ENCODE measurements around the gene CDK5R2. TPM values are rescaled to one million over a fixed set of nuclear protein-coding genes. Genes with fewer than 3 reads are reported as not detected.

Gene CDK5R2
- total RNA-seq (2014; rRNA removed; shearing (Covaris generic)) (not detected in 2 replicates), polyA plus RNA-seq (2016; fragmentation: Nextera tagmentation; extraction: Ambion mirVana) (not detected in 2 replicates)

- Histone ChIP-seq H3K9me2 (ENCODE audit: insufficient read depth) (no peaks in the 10 kb centered on the region), H3K79me2 (ENCODE audit: insufficient read depth) (no peaks in the 10 kb centered on the region), H3F3A (ENCODE audit: insufficient read depth) (no peaks in the 10 kb centered on the region; the same call in 1 of the 2 replicates), H3K4me3 (peak within 1 kb of the TSS; percentile 69), H2AFZ (peak within 1 kb of the TSS; percentile 63), H3K9me3 (ENCODE audit: low read depth) (no peaks in the 10 kb centered on the region), H4K20me1 (ENCODE audit: insufficient read depth) (no peaks in the 10 kb centered on the region), H3K9ac (no peak within 1 kb of the TSS), H3K4me2 (ENCODE audit: unreplicated experiment) (peak within 1 kb of the TSS; percentile 80), H3K4me1 (ENCODE audit: insufficient read depth) (no peaks in the 10 kb centered on the region), H3K36me3 (ENCODE audit: low read depth) (no peaks in the 10 kb centered on the region), H3K27me3 (replicated peaks; ENCODE audit: insufficient read depth) (peaks cover 44% of the 10 kb centered on the region), H3K27ac (no peak within 1 kb of the TSS)
- no peak for TF ChIP-seq EZH2phosphoT487 (IDR thresholded peaks at IDR 0.05; ENCODE audit: insufficient read depth, low read depth)
- no peak for TF ChIP-seq EZH2 (IDR thresholded peaks at IDR 0.05; ENCODE audit: insufficient read depth, poor library complexity, severe bottlenecking)
- 4 to 6% methylated on average over 21 to 34 of the region's 37 CpGs for WGBS, 2 experiments (ENCODE audit: low coverage in 1 of 2, low lambda C conversion rate in 2 of 2, missing lambda C conversion rate in 2 of 2)
- in situ Hi-C loops (cut with MboI): no loop called here
- DNase-seq: peak; percentile 85
Measured at GRCh38 chr2:218959141-218959731, at the start of gene CDK5R2. CDK5R2 (plus strand) TSS chr2:218959666; CDS start chr2:218959821, 155 bp downstream.

- Histone ChIP-seq H4K20me1 (ENCODE audit: insufficient read depth) (no peaks in the 10 kb centered on the region), H3K36me3 (ENCODE audit: low read depth) (no peaks in the 10 kb centered on the region), H3K4me2 (ENCODE audit: unreplicated experiment) (no peak overlapping the region), H3K27me3 (replicated peaks; ENCODE audit: insufficient read depth) (no peaks in the 10 kb centered on the region), H3K4me1 (ENCODE audit: insufficient read depth) (no peaks in the 10 kb centered on the region), H2AFZ (no peak overlapping the region), H3K9me3 (ENCODE audit: low read depth) (no peaks in the 10 kb centered on the region), H3K4me3 (no peak overlapping the region), H3K27ac (no peak overlapping the region), H3K79me2 (ENCODE audit: insufficient read depth) (no peaks in the 10 kb centered on the region), H3K9me2 (ENCODE audit: insufficient read depth) (no peaks in the 10 kb centered on the region), H3K9ac (no peak overlapping the region), H3F3A (ENCODE audit: insufficient read depth) (0 out of 2 replicates have a peak, but pooled peaks cover 6% of the 10 kb centered on the region)
- in situ Hi-C loops (cut with MboI): no loop called here
- WGBS, 2 experiments (ENCODE audit: low coverage in 1 of 2, low lambda C conversion rate in 2 of 2, missing lambda C conversion rate in 2 of 2): 92 to 96% methylated on average over 6 of the region's 6 CpGs
- DNase-seq: no peak
- TF ChIP-seq EZH2phosphoT487 (IDR thresholded peaks at IDR 0.05; ENCODE audit: insufficient read depth, low read depth) (no peak), EZH2 (IDR thresholded peaks at IDR 0.05; ENCODE audit: insufficient read depth, poor library complexity, severe bottlenecking) (no peak)
Measured at GRCh38 chr2:218910741-218911140, 48.7 kb upstream of the CDK5R2 start.

GRCh38 chr2:218920504-218920903, 39.0 kb upstream of the CDK5R2 start:
- H3K4me3 ChIP-seq: no peak overlapping the region
- no peaks in the 10 kb centered on the region for H3K9me2 ChIP-seq (ENCODE audit: insufficient read depth)
- no peaks in the 10 kb centered on the region for H4K20me1 ChIP-seq (ENCODE audit: insufficient read depth)
- no peaks in the 10 kb centered on the region for H3K36me3 ChIP-seq (ENCODE audit: low read depth)
- no peak overlapping the region for H2AFZ ChIP-seq
- no peak overlapping the region for H3K27ac ChIP-seq
- no peak overlapping the region for H3K4me2 ChIP-seq (ENCODE audit: unreplicated experiment)
- H3K4me1 ChIP-seq (ENCODE audit: insufficient read depth): no peaks in the 10 kb centered on the region
- TF ChIP-seq EZH2 (IDR thresholded peaks at IDR 0.05; ENCODE audit: insufficient read depth, poor library complexity, severe bottlenecking) (no peak), EZH2phosphoT487 (IDR thresholded peaks at IDR 0.05; ENCODE audit: insufficient read depth, low read depth) (no peak)
- no peak overlapping the region for H3K9ac ChIP-seq
- in situ Hi-C loops (cut with MboI): no loop called here
- no peaks in the 10 kb centered on the region for H3K9me3 ChIP-seq (ENCODE audit: low read depth)
- no peaks in the 10 kb centered on the region for H3K79me2 ChIP-seq (ENCODE audit: insufficient read depth)
- WGBS, 2 experiments (ENCODE audit: low coverage in 1 of 2, low lambda C conversion rate in 2 of 2, missing lambda C conversion rate in 2 of 2): 86 to 91% methylated on average over 1 of the region's 1 CpG
- no peak for DNase-seq
- no peaks in the 10 kb centered on the region for H3F3A ChIP-seq (ENCODE audit: insufficient read depth)
- H3K27me3 ChIP-seq (replicated peaks; ENCODE audit: insufficient read depth): peaks cover 15% of the 10 kb centered on the region; the same call in 1 of the 2 replicates

- 58 to 71% methylated on average over 2 of the region's 2 CpGs for WGBS, 2 experiments (ENCODE audit: low coverage in 1 of 2, low lambda C conversion rate in 2 of 2, missing lambda C conversion rate in 2 of 2)
- H3K4me1 ChIP-seq (ENCODE audit: insufficient read depth): no peaks in the 10 kb centered on the region
- no peak for TF ChIP-seq EZH2 (IDR thresholded peaks at IDR 0.05; ENCODE audit: insufficient read depth, poor library complexity, severe bottlenecking)
- TF ChIP-seq EZH2phosphoT487 (IDR thresholded peaks at IDR 0.05; ENCODE audit: insufficient read depth, low read depth): no peak
Measured at GRCh38 chr2:218924757-218925156, 34.7 kb upstream of the CDK5R2 start.

More at GRCh38 chr2:218924757-218925156, 34.7 kb upstream of the CDK5R2 start:
- H3K9ac ChIP-seq: no peak overlapping the region
- H3K27ac ChIP-seq: no peak overlapping the region
- no peaks in the 10 kb centered on the region for H3F3A ChIP-seq (ENCODE audit: insufficient read depth)
- no peak for DNase-seq
- H3K36me3 ChIP-seq (ENCODE audit: low read depth): no peaks in the 10 kb centered on the region
- H2AFZ ChIP-seq: no peak overlapping the region
- no peak overlapping the region for H3K4me3 ChIP-seq
- in situ Hi-C loops (cut with MboI): no loop called here
- H3K79me2 ChIP-seq (ENCODE audit: insufficient read depth): no peaks in the 10 kb centered on the region
- H3K4me2 ChIP-seq (ENCODE audit: unreplicated experiment): no peak overlapping the region
- H3K9me2 ChIP-seq (ENCODE audit: insufficient read depth): no peaks in the 10 kb centered on the region
- H3K27me3 ChIP-seq (replicated peaks; ENCODE audit: insufficient read depth): peaks cover 28% of the 10 kb centered on the region
- H3K9me3 ChIP-seq (ENCODE audit: low read depth): no peaks in the 10 kb centered on the region
- H4K20me1 ChIP-seq (ENCODE audit: insufficient read depth): no peaks in the 10 kb centered on the region

Measured in GM23248 (cell line).